Muscle of back (tissue), 13 donors: ENCODE data around the gene OSER1. TPM values are rescaled to one million over a fixed set of nuclear protein-coding genes. Genes with fewer than 3 reads are reported as not detected.
A peak's percentile ranks its signal among the peaks of the same experiment; 100 is the strongest.
"Not testable (repeated sequence)": the region's sequence is repeated elsewhere in the genome, so short reads cannot be mapped to it uniquely, and the experiment has no call there.

Source experiments
- DNase-seq, 3 donors: peaks; one replicate each; pipeline versions ENCODE4 v3.0.0 to v3.0.0-alpha.2; 2013
- long read RNA-seq, 9 donors: transcript quantifications; one replicate each; lab custom pipeline, GENCODE V29; 2026
- polyA plus RNA-seq, 10 donors: library from polyadenylated mRNA; unstranded; fragments of 120-200 nt; gene quantifications; one replicate each; pipeline ENCODE4 v1.2.1, GENCODE V29; 2013; ENCODE audit not compliant: insufficient read length in 10 of 10

Gene OSER1
- polyA plus RNA-seq: 10 to 100 TPM; 24.8 to 31.0 (median 26.8) TPM
- long read RNA-seq, donor 1, transcript OSER1-201 (4 exons, 1,572 nt): major isoform, 17 of 17 reads
- long read RNA-seq, donor 1, partial matches to known transcripts: 0 of 17 reads
- long read RNA-seq, donor 1, other reads (novel, unspliced or antisense): 0 of 17 reads
- long read RNA-seq, donor 2, transcript OSER1-201 (4 exons, 1,572 nt): major isoform, 18 of 18 reads
- long read RNA-seq, donor 2, partial matches to known transcripts: 0 of 18 reads
- long read RNA-seq, donor 2, other reads (novel, unspliced or antisense): 0 of 18 reads
- long read RNA-seq, donor 3: 0 reads
- long read RNA-seq, donor 4, transcript OSER1-201 (4 exons, 1,572 nt): major isoform, 12 of 12 reads
- long read RNA-seq, donor 4, partial matches to known transcripts: 0 of 12 reads
- long read RNA-seq, donor 4, other reads (novel, unspliced or antisense): 0 of 12 reads
- long read RNA-seq, donor 5, transcript OSER1-201 (4 exons, 1,572 nt): major isoform, 17 of 17 reads
- long read RNA-seq, donor 5, partial matches to known transcripts: 0 of 17 reads
- long read RNA-seq, donor 5, other reads (novel, unspliced or antisense): 0 of 17 reads
- long read RNA-seq, donor 6, transcript OSER1-201 (4 exons, 1,572 nt): major isoform, 8 of 8 reads
- long read RNA-seq, donor 6, partial matches to known transcripts: 0 of 8 reads
- long read RNA-seq, donor 6, other reads (novel, unspliced or antisense): 0 of 8 reads
- long read RNA-seq, donor 7, partial matches to known transcripts: 7 of 10 reads
- long read RNA-seq, donor 7, other reads (novel, unspliced or antisense): 0 of 10 reads
- long read RNA-seq, donor 8, transcript OSER1-201 (4 exons, 1,572 nt): major isoform, 11 of 11 reads
- long read RNA-seq, donor 8, partial matches to known transcripts: 0 of 11 reads
- long read RNA-seq, donor 8, other reads (novel, unspliced or antisense): 0 of 11 reads
- long read RNA-seq, donor 9, partial matches to known transcripts: 0 of 1 reads
- long read RNA-seq, donor 9, other reads (novel, unspliced or antisense): 0 of 1 reads

DNA sequence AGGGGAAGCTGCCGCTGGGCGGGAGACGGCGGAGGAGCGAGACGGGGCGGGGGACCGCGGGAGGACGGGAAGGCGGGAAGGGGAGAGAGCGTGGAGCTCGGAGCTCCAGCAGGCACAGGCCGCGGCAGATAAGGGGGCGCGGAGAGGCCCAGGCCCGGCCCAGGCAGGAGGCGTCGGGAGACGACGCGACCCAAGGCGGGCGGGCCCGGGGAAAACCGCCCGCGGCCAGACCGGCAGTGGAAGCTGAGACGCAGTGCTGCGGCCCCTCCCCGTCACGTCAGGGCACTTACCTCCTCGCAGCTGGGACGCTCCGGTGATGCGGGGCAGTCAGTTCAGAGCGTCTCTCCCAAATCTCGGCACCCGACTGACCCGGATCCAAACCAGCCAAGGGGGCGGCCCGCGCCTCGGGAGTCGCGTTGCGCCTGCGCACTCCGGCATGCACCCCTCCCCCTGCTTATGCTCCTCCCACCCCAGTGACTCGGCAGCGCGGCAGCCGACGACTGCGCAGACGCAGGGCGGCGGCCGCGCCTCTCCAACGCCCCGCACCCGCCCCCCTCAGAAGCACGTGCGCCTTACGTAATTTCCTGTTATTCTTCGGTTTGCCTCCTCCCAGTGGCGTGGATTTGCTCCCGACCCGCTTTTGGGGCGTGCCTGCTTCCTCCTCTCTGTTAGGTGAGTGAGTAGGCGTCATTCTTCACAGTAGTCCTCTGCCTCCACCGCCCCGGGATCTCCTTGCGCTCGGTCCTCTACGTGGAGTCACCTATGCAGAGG, at the start of gene OSER1:
Gene OSER1, minus strand, starts transcription at position 366 of the 771 bp plus-strand sequence. CDS start 3,814 bp downstream, outside the sequence.
- peak; percentile 98 to 99 (median 98) for DNase-seq

DNA sequence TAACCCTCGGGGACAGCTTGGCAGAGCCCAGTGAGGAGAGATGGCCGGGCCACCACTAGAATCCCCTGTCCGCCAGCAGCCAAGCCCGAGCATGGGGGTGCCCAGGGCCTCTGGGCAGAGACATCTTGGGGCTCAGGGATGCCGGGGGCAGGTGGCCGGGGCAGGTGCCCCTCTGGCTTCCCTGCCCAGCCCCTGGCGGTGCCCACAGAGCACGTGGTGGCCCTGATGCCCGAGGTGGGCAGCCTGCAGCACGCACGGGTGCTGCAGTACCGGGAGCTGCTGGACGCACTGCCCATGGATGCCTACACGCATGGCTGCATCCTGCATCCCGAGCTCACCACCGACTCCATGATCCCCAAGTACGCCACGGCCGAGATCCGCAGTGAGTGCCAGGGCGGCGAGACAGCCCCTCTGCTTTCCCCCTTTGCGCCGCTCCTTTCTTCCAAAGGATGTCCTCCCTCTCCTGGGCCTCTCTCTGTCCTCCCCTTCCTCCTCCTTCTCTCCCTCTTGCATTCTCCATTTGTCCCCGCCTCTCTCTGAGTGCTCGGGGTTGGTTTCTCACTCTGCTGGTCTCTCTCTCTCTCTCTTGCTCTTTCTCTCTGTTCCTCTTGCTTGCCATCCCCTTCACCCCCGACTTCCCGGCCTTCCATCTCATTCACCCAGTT, 47.8 kb upstream of the OSER1 start:
- no peak for DNase-seq

DNA sequence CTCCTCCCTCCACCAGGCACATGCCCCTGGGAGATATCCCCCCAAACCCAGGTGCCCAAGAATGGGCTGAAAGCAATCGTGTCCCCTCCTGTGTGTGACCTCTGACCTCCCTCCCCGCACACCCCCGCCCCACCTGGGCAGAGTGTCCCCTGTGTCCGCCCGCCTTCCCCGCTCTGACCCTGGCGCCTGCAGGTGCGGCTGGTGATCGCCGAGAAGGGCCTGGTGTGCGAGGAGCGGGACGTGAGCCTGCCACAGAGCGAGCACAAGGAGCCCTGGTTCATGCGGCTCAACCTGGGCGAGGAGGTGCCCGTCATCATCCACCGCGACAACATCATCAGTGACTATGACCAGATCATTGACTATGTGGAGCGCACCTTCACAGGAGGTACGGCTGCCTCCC, 46.4 kb upstream of the OSER1 start:
- DNase-seq: no peak

DNA sequence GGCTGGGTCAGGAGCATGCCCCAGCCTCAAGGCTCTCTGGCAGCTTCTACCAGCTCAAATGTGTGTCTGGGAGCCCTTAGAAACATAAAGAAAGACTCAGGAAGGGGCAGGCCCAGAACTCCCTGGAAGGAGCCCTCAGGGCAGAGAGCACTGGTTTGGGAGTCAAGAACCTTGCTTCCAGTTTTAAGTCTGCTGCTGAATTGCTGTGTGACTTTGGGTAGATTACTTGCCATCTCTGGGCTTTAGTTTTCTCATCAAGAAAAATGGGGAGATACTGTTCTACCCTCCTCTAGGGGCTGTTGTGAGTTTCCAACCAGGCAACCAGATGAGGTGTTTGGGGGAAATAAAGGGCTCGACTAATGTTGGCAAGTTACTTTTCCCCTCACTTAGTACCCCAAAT, 45.4 kb upstream of the OSER1 start:
- DNase-seq: no peak

DNA sequence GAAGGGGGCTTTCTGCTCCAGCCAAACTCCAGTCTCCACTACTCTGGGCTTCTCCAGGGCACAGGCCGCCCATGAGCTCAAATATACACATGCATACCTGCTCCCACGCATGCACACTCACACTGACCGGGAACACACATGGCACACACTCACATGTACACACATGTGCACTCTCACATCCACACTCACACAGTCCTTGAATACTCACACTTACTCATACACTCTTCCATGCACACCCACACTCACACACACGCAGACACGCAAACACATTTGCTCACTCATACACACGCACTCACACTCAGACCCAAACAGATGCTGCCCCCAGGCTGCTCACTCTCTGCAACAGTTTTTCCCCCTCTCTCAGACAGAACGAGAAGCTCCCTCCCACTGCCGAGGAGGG, 43.5 kb upstream of the OSER1 start:
- no peak for DNase-seq

DNA sequence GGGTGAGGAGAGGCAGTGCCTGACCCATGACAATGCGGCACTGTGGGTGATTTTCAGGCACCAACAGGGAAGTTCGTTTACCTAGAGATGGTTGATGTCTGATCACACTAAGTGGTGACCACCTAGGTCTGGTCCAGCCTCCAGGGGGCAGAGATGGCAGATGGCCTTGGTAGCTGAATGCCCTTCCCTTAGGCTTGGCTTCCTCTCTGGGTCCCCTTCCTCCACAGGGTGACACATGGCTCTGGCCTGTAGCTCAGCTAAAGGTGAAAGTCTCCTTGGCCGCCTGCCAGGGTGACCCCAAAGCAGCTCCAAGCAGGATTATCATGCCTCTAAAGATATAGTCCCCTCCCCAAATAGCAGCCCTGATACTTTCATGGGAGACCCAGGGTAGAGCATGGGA, 43.0 kb upstream of the OSER1 start:
- no peak for DNase-seq

DNA sequence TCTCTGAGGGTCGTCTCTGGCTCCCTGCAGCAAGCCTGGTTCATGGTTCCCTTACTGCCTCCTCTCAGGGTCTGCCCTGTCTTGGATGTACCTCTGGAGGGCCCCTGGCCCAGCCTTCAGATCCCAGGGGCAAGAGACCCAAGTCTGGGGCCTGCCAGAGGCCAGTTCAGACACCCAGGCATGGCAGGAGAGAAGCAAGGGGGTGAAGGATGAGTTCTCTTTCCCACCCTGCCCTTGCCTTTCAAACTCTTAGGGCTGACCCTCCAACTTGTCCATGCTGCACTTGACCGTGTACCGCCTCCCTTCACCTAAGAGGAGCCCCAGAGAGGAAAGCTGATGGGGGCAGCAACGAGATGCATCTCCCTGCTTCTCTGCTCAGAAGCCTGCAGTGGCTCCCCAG, 40.7 kb upstream of the OSER1 start:
- DNase-seq: no peak

DNA sequence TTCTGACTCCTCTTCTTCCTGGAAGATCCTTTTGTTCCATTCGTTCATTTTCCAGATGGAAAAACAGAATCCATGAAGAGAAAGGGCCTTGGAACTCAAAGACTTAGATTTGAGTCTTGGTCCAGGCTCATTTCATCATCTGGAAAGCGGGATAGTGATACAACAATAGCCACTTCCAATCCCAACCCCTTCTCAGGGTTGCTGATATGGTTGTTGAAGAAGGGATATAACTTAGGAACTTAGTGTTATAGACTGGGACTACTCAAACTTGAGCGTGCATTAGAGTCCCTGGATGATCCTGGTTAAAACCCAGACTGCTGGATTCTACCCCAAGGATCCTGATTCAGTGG, 37.8 kb upstream of the OSER1 start:
- no peak for DNase-seq

DNA sequence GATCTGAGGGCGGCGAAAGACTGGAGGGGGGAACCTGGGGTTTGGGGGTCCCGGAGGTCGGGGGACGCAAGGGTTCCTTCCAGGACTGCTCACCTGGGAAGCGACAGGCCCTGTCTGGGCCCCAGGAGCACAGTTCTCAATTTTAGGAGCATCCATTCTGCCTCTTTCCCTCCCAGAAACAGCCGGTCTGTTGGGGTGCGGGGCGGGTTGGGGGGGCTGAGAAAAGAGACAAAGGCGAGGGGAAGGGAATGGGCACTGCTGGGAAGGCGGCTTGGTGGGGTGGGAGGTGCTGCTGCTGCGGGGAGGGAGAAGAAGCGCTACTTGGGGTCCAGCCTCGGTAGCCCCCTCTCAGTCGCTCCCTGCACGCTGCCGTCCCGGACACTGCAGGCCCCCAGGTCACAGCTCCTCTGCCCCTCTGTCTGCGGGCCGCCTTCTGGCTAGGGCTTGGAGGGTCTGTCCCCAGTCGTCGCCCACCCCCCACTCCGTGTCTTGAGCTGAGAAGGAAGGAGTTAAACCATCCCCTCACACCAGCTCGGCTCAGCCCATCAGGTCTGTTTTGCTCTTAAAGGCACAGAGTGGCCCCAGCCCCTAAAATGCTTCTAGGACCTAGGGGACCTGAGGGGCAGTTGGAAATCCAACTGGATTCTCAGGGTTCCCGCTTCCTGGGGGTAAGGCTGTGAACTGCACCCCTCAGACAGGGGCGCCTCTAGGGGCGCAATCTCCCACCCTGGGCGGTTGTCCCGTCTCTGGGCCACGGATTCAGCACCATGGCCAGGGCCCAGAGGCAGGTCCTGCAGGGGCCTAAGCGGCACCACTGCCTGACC, 37.2 kb upstream of the OSER1 start:
- DNase-seq: peak; percentile 17 to 61 (median 47)

DNA sequence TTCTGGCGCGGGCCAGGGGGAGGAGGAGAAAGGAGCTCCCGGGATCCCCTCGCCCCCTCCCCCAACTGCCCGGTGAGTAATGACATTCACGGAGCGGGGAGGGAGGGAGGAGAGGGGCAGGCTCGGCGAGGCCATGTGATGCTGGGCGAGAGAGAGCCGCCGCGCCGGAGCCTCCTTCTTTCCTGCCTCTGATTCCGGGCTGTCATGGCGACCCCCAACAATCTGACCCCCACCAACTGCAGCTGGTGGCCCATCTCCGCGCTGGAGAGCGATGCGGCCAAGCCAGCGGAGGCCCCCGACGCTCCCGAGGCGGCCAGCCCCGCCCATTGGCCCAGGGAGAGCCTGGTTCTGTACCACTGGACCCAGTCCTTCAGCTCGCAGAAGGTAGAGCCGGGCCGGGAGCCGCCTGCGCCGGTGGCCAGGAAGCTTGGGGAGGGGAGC, 36.6 kb upstream of the OSER1 start, which contains the start of gene GDAP1L1:
Gene GDAP1L1, plus strand, starts transcription at position 178 of the 441 bp plus-strand sequence. Its CDS starts 27 bp downstream, at position 205.
- DNase-seq: no peak

DNA sequence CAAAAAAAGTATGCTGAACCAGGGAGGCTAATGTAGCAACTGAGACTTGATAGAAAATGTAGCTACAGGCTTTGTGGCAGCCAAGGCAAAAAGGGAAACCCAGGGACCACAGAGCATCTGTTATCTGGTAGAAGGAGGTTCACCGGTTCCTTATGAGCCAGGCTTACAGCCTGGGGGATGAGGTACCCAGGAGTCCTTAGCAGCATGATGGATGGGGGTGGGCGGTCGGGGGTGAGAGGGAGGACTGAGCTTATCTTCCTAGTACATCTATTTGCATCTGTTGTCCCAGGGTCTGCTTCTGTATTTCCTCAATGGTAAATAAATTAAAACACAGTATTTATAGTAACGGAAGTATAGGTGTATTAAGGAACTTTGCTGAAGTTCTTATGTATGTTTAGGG, 35.4 kb upstream of the OSER1 start:
- DNase-seq: no peak

DNA sequence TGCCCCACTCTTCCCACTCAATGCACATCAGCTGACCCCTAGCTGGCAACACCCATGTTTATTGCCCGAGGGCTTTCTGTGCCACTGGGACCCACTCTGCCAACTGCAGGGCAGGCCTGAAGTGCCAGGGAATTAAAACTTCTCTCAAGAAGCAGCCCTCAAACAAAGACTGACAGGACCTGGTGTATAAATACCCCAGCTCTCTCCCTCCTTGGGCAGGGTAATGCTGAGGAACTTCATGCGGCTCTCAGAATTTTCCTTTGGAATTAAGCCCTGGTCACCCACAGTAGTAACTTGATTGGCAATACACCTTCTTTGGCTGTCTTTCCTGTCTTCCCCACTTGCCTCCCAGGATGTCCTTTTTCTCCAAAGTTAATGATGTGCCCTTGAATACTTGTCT, 31.2 kb upstream of the OSER1 start:
- no peak for DNase-seq

DNA sequence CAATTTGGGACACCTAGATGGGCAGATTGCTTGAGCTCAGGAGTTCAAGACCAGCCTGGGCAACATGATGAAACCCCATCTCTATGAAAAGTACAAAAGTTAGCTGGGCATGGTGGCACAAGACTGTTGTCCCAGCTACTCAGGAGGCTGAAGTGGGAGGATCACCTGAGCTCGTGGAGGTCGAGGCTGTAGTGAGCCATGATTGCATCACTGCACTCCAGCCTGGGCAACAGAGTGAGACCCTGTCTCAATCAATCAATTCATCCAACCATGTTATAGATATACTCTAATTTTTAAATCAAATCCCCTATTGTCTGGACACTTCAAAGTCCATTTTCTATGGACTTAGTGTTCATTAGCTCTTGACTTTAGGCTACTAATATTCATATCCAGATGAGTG, 26.3 kb upstream of the OSER1 start:
- DNase-seq: not testable (repeated sequence)

DNA sequence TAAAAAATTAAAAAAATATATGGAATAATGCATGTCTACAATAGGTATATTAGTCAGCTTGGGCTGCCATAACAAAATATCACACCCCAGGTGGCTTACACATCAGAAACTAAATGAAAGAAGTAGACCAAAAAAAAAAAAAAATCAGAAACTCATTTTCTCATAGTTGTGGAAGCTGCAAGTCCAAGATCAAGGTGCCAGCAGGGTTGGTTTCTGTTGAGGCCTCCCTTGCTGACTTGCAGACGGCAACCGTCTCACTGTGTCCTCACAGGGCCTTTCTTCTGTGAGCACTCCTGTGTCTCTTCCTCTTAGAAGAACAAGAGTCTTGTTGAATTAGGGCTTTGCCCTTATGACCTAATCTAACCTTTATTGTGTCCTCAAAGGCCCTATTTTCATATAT, 25.1 kb upstream of the OSER1 start:
- DNase-seq: no peak

DNA sequence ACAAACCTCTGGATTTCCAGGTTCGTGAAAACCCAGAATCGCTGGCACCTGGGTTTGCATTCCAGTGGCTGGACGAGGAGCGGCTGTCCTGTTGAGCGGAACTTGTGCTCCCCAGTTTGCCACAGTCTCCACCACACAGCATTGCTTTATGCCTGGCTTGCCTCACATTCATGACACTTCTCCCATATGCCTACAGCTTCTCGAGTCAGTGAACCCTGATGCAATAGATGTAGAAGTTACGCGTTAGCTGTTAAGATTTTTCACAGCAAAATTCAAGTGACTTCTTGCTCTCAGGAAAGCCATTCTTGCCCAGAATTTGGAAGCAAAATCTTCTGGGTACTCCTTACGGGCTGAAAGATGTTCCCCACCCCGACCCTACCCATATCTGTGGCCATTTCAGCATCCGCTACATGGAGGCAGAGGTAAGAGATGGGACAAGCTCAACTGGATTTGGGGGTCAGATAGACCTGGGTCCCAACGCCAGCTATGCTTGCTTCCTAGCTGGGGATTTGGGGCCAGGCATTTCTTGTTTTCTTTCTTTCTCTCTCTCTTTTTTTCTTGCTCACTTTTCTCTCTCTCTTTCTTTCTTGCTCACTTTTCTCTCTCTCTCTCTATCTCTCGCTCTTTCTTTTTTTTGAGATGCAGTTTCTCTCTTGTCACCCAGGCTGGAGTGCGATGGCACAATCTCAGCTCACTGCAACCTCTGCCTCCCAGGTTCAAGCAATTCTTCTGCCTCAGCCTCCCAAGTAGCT, 24.2 kb upstream of the OSER1 start:
- DNase-seq: no peak

DNA sequence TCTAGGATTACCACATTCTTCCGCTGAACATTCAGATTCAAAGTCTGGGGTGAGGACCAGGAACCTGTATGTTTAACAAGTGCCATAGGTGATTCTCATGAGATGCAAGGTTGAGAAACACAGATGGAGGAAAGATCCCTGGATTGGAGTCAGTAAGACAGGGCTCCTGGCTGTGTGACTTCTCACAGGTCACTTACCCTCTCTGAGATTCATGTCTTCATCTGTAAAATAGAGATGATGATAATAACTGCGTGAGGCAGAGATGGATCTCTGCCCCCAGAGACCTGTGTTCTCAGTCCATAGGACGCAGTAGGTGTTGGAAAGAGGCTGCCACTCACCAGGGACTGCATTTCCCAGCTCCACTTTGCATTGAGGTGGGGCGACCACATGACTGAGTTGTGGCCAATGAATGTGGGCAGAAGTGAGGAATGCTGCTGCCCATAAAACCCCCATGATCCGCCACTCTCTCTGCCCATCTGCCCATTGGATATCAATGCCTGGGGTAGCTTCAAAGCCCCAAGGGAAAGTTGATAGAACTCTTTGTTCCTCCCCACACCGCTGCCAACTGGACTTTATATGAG, 23.0 kb upstream of the OSER1 start:
- no peak for DNase-seq

DNA sequence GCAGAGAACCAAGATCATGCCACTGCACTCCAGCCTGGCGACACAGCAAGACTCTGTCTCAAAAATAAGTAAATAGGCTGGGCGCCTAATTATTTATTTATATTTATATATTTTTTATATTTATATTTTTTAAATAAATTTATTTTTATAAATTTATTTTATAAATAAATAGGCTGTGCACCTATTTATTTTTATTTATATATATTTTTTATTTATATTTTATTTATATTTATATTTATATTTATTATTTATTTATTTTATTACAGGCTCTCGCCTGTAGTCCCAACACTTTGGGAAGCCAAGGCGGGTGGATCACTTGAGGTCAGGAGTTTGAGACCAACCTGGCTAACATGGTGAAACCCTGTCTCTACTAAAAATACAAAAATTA, 21.9 kb upstream of the OSER1 start:
- DNase-seq: not testable (repeated sequence)

DNA sequence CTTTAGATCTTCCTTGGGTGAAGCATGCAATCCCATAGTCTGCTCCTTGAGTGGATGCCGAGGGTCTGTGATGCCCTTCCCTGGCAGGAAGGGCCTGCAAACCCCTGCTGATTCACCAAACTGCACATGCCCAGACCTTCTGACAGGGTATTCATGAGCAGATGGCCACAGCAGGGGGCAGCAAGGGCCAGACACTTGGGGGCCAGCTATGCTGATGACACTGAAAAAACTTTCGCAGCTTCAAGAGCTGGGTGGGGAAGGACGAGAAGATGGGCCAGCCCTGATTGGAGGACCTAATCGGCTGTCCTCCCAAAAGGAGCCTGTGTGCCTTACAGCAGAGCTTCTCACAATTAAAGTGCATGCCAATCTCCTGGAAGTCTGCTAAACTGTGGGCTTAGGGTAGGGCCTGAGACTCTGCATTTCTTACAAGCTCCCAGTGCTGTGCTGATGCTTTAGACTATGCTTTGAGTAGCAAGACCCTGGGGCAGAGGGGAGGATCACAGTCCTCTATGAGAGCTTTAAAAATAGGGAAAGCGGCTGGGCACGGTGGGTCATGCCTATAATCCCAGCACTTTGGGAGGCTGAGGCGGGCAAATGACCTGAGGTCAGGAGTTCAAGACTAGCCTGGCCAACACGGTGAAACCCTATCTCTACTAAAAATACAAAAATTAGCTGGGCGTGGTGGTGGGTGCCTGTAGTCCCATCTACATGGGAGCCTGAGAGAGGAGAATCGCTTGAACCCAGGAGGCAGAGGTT, 21.3 kb upstream of the OSER1 start:
- no peak for DNase-seq
